ENCODE results near the gene COPRS.
A peak's percentile ranks its signal among the peaks of the same experiment; 100 is the strongest.

The COPRS gene

DNA sequence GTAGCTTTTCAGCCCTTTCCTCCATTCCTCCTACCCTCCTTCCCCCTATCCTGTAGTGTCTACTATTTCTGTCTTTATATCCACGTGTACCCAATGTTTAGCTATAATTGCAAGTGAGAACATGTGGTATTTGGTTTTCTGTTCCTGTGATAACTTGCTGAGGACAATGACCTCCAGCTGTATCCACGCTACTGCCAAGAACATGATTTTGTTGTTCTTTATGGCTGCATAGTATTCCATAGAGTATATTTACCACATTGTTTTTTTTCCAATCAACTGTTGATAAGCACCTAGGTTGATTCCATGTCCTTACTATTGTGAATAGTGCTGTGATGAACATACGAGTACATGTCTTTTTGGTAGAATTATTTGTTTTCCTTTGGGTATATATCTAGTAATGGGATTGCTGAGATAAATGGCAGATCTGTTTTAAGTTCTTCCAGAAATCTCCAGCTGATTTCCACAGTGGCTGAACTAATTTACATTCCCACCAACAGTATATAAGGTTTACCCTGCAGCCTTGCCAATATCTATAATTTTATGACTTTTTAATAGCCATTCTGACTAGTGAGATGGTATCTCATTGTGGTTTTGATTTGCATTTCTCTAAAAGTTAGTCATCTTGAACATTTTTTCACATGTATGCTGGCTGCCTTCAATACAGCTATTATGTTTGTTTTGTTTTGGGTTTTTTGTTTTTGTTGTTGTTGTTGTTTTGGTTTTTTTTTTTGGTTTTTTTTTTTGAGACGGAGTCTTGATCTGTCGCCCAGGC lies 10.9 kb upstream of the COPRS start:
- Histone ChIP-seq H3K4me1 (ENCODE audit: insufficient read depth, low read length) (no peaks in the 10 kb centered on the region), H3K9me3 (ENCODE audit: control insufficient read depth, insufficient read depth, low read length) (no peaks in the 10 kb centered on the region), H3K9ac (ENCODE audit: low read depth, low read length) (no peak overlapping the region), H3K36me3 (ENCODE audit: insufficient read depth, low read length) (peaks cover 26% of the 10 kb centered on the region)

DNA sequence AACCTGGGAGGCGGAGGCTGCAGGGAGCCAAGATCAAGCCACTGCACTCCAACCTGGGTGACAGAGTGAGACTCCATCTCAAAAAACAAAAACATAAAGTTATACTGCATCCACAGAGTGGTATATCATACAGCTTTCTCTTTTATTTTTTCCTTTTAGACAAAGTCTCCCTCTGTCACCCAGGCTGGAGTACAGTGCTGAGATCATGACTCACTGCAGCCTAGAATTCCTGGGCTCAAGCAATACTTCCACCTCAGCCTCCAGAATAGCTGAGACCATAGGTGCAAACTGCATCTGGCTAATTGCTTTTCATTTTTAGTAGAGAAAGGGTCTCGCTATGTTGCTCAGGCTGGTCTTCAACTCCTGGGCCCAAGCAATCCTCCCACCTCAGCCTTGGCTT lies 10.0 kb upstream of the COPRS start:
- Histone ChIP-seq H3K4me1 (ENCODE audit: insufficient read depth, low read length) (no peaks in the 10 kb centered on the region), H3K36me3 (ENCODE audit: insufficient read depth, low read length) (peaks cover 28% of the 10 kb centered on the region), H3K9ac (ENCODE audit: low read depth, low read length) (no peak overlapping the region), H3K9me3 (ENCODE audit: control insufficient read depth, insufficient read depth, low read length) (no peaks in the 10 kb centered on the region)

DNA sequence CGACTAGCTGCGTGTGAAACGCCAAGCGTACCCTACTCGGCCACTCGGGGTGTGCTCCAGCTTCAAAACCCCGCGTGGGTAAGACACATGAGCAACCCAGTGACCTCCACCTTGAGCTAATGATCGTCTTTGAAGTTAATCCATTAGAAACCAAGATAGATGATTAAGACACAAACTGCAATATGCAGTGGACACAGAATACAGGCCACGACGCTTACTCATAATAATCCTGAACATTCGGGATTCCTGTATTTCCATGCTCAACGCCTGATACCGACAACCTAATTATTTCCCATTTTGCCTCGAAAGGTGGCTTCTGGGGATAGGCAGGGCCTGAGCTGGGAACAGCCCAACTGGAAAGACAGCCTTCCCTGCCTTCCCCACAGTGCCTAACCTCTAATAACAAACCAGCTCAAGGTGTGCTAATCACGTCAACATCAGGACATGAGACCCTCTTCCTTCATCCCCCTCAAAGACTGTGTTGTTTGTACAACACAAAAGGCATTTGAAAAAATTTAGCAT lies 504 bp upstream of the COPRS start:
- Histone ChIP-seq H3K9me3 (ENCODE audit: control insufficient read depth, insufficient read depth, low read length) (no peaks in the 10 kb centered on the region), H3K9ac (ENCODE audit: low read depth, low read length) (peak overlapping the region; percentile 63), H3K36me3 (ENCODE audit: insufficient read depth, low read length) (peaks cover 10% of the 10 kb centered on the region; the same call in 1 of the 2 replicates), H3K4me1 (ENCODE audit: insufficient read depth, low read length) (no peaks in the 10 kb centered on the region)

DNA sequence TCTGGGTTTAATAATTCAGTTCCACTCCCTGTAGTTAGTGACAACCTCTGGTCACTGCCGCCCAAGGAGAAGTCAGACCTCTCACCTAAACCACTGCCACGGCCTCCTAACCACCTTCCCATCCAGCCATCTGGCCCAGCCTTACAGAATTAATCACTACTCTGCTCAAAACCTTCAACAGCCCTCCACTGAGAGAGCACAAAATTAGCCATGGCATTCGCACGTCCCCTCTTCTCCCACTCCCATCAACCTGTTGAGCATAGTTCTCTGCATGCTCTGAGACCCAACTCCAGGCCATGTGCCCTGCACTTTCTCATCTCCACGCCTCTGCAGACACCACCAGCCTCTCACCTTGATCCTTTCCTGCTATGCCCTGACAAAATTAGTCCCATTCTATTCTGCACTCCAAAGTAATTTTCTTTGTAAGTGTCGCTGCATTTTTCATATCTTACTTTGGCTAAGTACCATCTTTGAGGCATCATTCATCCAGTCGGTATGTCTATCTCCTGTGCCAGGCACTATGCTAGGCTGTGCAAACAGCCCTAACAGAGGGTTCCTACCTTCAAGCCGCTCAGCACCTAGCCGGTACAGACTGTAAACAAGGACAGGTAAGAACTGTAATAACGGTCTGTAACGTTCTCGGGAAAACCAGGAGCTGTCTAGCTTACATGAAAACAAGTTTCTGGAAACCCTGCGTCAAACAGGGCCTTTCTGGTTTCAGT lies 963 bp downstream of the COPRS start:
- Histone ChIP-seq H3K9me3 (ENCODE audit: control insufficient read depth, insufficient read depth, low read length) (no peaks in the 10 kb centered on the region), H3K4me1 (ENCODE audit: insufficient read depth, low read length) (no peaks in the 10 kb centered on the region), H3K9ac (ENCODE audit: low read depth, low read length) (peak overlapping the region; percentile 65; the same call in 1 of the 2 replicates), H3K36me3 (ENCODE audit: insufficient read depth, low read length) (peaks cover 7% of the 10 kb centered on the region; the same call in 1 of the 2 replicates)

DNA sequence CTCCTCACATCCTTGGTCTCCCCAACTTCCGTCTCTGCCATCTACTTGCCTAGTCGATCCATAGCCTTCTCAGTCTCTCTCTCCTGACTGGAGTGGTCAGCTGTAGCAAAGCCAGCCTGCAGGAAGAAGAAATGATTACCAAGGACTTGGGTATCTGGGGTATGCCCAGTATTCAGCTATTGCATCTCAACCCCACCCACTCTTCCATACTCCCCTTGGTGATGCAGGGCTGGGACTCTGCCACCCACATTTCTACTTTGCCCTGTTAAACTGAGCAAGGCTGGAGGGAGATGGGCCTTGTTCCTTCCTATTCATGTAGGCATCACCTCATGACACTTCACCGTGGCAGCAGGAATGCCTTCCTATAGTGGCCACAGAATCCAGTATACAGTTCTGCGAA lies 2.3 kb downstream of the COPRS start:
- Histone ChIP-seq H3K9me3 (ENCODE audit: control insufficient read depth, insufficient read depth, low read length) (no peaks in the 10 kb centered on the region), H3K4me1 (ENCODE audit: insufficient read depth, low read length) (no peaks in the 10 kb centered on the region), H3K9ac (ENCODE audit: low read depth, low read length) (no peak overlapping the region), H3K36me3 (ENCODE audit: insufficient read depth, low read length) (peaks cover 8% of the 10 kb centered on the region; the same call in 1 of the 2 replicates)

DNA sequence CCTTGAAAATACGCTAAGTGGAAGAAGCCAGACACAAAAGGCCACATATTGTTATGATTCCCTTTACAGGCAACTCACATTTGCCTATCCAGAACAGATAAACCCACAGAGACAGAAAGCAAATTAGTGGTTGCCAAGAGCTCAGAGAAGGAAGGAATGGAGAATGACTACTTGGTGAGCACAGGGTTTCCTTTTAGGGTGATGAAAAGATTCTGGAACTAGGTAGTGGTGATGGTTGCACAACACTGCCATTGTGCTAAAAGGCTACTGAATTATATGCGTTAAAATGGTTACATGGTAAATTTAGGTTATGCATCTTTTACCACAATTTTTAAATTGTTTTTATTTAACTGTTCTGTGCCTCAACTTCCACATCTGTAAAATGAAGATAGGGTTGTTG lies 4.4 kb downstream of the COPRS start:
- Histone ChIP-seq H3K36me3 (ENCODE audit: insufficient read depth, low read length) (peaks cover 8% of the 10 kb centered on the region; the same call in 1 of the 2 replicates), H3K9ac (ENCODE audit: low read depth, low read length) (no peak overlapping the region), H3K4me1 (ENCODE audit: insufficient read depth, low read length) (no peaks in the 10 kb centered on the region), H3K9me3 (ENCODE audit: control insufficient read depth, insufficient read depth, low read length) (no peaks in the 10 kb centered on the region)

DNA sequence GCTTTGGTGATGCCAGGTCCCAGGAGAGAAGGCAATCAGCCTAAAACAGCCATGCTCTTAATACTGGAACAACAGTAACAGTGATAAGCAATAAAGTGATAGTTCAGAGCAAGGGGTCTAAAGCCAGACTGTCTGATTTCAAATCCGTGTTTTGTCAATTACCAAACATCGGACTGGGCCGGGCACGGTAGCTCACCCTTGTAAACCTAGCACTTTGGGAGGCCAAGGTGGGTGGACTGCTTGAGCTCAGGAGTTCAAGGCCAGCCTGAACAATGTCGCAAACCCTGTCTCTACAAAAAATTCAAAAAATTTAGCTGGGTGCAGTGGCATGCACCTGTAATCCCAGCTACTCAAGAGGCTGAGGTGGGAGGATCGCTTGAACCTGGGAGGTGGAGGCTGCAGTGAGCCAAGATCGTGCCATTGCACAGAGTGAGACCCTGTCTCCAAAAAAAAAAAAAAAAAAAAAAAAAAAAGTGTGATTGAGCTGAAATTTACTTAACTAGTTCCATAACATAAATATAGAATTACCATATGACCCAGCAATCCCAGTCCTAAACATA lies 5.1 kb downstream of the COPRS start:
- peaks cover 8% of the 10 kb centered on the region; the same call in 1 of the 2 replicates for H3K36me3 ChIP-seq (ENCODE audit: insufficient read depth, low read length)

DNA sequence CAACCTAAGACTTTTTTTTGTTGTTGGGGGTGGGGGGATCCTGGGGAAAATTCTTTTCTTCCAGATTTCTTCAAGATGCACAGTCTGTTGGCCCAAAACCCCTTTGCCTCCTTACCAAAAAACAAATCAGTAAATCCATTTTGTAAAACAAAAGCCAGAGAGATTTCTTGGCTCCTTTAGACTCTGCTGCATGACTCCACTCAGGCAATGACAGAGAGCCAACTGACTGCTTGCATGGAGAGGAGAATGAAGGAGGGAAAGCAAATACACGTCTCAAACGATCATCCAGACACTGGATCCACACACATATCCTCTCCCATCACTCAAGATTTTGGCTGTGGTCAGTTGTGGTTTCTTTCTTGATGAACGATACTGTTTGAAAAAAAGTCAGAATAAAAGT lies 13.8 kb downstream of the COPRS start:
- H3K9ac ChIP-seq (ENCODE audit: low read depth, low read length) = no peak overlapping the region
- H3K36me3 ChIP-seq (ENCODE audit: insufficient read depth, low read length) = no peaks in the 10 kb centered on the region
- no peaks in the 10 kb centered on the region for H3K9me3 ChIP-seq (ENCODE audit: control insufficient read depth, insufficient read depth, low read length)
- H3K4me1 ChIP-seq (ENCODE audit: insufficient read depth, low read length) = peaks cover 5% of the 10 kb centered on the region; the same call in 1 of the 2 replicates

More for the DNA sequence above, 5.1 kb downstream of the COPRS start:
- Histone ChIP-seq H3K9me3 (ENCODE audit: control insufficient read depth, insufficient read depth, low read length) (no peaks in the 10 kb centered on the region), H3K4me1 (ENCODE audit: insufficient read depth, low read length) (no peaks in the 10 kb centered on the region), H3K9ac (ENCODE audit: low read depth, low read length) (no peak overlapping the region)

DNA sequence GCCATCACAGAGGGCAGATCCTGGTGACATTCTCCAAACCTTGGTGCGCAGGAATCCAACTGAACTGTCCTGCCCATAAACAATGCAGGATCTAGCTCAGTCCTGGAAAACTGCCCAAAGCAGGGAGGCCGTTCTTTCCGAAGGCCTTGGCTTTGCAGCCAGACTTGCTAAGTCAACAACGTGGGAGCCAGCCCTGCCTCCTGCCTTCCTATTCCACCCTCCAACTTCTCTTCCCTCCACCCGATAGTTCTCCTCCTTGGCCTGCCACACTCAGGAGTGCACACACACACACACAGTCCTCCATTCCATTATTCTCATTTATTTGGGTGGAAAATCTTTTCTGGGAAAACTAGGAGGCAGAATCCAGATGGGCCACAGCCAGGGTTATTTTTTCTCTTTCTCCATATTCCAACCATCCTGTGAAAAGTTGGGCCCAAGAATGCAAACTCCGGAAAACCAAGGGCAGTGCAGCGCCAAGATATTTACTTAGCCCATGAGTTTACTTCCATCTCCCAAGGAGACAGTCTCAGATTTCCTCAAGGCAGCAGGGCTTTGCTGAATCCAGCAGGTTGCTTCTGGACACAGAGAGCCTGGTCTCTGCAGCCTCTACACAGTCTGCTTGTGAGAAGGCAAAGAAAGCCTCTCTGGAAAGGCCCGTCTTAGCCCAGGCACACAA lies 15.8 kb downstream of the COPRS start:
- no peak overlapping the region for H3K9ac ChIP-seq (ENCODE audit: low read depth, low read length)
- H3K4me1 ChIP-seq (ENCODE audit: insufficient read depth, low read length) = peaks cover 5% of the 10 kb centered on the region; the same call in 1 of the 2 replicates
- no peaks in the 10 kb centered on the region for H3K9me3 ChIP-seq (ENCODE audit: control insufficient read depth, insufficient read depth, low read length)
- H3K36me3 ChIP-seq (ENCODE audit: insufficient read depth, low read length) = no peaks in the 10 kb centered on the region

DNA sequence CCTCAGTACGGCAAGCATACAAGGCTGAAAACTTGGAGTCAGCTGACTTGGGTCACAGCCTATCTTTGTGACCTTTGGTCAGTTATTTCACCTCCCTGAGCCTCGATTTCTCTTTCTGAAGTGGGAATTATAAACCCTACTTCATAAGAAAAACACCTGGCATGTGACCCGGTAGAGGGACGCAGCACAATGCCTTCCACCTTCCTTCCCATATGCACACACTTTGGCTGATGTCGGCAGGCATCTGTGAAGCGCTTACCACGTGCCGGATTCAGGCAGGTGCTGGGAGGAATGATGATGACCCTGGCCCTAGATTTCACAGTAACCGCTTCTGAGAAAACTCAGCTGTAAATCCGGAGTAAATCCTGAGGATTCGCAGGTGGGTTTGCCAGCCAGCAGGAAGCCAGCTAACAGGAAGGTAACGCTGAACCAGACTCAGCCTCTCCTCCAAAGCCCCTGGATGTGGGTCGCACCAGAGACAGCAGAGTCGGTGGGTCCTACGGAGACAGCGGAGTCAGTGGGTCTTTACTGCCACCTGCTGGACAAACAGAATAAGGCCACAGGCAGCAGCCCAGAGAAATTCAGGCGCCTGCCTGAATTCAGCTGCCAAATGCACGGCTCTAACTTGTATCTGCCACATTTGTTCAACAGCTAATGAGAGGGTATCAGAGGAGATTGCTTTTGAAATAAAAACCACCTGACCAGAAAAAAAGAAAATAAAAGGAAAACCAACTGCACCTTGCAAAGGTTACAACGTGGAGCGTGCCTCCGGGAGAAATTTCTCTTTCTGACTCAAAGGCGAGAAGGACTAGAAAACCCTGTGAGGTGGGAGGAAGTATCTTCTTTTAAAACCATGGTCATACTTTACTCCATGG lies 16.6 kb downstream of the COPRS start:
- Histone ChIP-seq H3K9ac (ENCODE audit: low read depth, low read length) (no peak overlapping the region; the same call in 1 of the 2 replicates), H3K4me1 (ENCODE audit: insufficient read depth, low read length) (peaks cover 5% of the 10 kb centered on the region; the same call in 1 of the 2 replicates), H3K36me3 (ENCODE audit: insufficient read depth, low read length) (no peaks in the 10 kb centered on the region), H3K9me3 (ENCODE audit: control insufficient read depth, insufficient read depth, low read length) (no peaks in the 10 kb centered on the region)

DNA sequence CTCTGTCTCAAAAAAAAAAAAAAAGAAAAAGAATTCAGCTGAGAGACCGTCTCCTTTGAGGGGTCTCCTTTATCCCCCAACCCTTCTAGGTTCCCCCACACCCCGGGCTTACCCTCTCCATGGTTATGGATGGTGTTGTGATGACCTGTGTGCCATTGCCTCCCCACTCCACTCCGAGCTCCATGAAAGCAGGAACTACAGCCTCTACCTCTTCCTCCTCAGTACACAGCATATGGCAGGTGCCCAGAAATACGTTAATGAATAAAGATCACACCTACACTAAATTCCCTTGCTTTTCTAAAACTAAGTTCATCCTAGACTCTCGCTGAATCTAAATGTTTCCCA lies 17.2 kb downstream of the COPRS start:
- Histone ChIP-seq H3K9ac (ENCODE audit: low read depth, low read length) (no peak overlapping the region), H3K9me3 (ENCODE audit: control insufficient read depth, insufficient read depth, low read length) (no peaks in the 10 kb centered on the region), H3K4me1 (ENCODE audit: insufficient read depth, low read length) (peaks cover 5% of the 10 kb centered on the region; the same call in 1 of the 2 replicates), H3K36me3 (ENCODE audit: insufficient read depth, low read length) (no peaks in the 10 kb centered on the region)

DNA sequence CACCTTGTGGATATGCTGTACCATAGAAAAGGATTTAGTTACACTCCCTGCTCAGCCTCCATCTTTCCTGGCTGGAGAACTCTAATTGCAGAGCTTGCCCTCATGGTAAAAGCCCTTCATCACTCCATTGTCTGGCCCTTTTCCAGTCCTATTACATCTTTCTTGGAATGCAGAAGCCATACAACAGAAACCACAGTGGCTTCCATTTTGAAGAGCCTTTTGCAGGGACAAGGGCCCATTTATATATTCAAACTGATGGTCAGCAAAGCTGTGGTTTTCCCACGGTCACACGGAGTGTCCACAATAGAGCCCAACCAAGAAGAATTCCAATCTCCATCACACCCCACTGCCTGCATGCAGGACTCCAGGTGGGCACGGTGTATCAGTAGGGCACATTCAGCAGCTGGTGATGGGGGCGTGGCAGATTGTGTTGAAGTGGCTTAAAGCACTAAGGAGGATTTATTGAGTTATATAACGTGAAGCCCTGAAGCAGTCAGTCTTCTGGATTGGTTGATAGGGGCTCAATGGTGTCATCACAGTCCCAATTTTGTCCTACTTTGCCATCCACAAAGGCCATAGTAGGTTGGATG lies 20.3 kb downstream of the COPRS start:
- Histone ChIP-seq H3K9ac (ENCODE audit: low read depth, low read length) (no peak overlapping the region), H3K9me3 (ENCODE audit: control insufficient read depth, insufficient read depth, low read length) (no peaks in the 10 kb centered on the region), H3K4me1 (ENCODE audit: insufficient read depth, low read length) (peaks cover 5% of the 10 kb centered on the region; the same call in 1 of the 2 replicates), H3K36me3 (ENCODE audit: insufficient read depth, low read length) (no peaks in the 10 kb centered on the region)

DNA sequence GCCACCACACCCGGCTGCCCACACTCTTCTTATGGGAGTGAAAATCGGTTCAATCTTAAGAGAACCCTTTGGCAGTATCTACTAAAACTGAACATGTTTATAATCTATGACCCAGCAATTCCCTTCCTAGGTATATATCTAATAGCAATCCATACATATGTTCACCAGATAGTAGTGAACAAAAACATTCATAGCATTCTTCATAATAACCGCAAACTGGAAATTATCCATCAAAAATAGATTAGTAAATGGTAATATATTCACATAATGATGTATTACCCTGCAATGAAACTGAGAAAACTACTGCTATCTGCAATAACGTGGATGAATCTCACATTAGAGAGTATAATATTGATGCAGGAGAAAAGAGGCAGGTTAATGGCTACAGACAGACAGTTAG lies 23.1 kb downstream of the COPRS start:
- H3K36me3 ChIP-seq (ENCODE audit: insufficient read depth, low read length) = no peaks in the 10 kb centered on the region
- H3K9me3 ChIP-seq (ENCODE audit: control insufficient read depth, insufficient read depth, low read length) = no peaks in the 10 kb centered on the region
- H3K4me1 ChIP-seq (ENCODE audit: insufficient read depth, low read length) = no peaks in the 10 kb centered on the region
- H3K9ac ChIP-seq (ENCODE audit: low read depth, low read length) = no peak overlapping the region
